ENCODE measurements around the gene HMGB2.

Gene HMGB2

DNA sequence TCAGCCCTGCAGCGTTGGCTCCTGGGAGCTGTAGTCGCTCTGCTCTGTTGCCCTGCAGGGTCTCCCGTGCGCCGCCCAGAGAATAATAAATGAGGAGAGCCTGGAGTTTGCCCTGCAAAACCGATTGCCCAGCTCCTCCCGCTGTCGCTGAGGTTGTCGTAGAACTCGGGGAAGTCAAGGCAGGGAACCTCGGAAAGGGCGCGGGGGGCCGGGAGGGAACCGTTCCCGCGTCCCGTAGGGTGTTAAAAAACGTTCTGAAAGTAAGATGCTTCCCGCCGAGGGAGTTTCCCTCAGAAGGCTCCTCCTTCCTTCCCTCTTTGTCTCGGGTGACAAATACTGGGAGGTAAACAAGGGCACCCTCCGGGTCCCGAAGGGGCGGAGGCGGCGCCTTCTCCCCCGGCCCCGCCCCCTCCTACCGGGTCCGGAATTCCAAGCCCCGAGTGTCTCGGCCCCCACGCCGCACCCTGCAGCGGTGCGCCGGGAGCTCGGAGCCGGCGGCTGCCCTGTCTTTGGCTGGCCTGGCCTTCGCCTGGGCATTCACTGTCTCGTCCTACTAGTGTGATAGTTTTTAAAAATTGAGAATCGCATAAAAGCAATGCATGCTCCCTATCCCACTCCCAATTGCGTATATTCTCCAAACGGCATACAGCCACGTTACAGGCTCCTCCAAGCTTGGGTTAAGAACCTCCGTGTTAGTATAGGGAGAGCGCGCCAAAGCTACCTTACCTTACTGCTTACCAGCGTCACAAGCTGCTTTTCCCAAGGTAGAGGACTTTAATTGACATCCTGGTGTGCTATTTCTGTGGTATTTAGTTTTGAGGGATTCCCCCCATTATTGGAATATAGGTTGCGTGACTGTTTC lies 964 bp upstream of the HMGB2 start:
- DNase-seq (ENCODE audit: low read depth in 2 of 2) = peak; percentile 4 to 38

GRCh38 chr4:173333658-173334084 lies 487 bp downstream of the HMGB2 start:
- peak; percentile 11 to 19 for DNase-seq (ENCODE audit: low read depth in 2 of 2)

DNA sequence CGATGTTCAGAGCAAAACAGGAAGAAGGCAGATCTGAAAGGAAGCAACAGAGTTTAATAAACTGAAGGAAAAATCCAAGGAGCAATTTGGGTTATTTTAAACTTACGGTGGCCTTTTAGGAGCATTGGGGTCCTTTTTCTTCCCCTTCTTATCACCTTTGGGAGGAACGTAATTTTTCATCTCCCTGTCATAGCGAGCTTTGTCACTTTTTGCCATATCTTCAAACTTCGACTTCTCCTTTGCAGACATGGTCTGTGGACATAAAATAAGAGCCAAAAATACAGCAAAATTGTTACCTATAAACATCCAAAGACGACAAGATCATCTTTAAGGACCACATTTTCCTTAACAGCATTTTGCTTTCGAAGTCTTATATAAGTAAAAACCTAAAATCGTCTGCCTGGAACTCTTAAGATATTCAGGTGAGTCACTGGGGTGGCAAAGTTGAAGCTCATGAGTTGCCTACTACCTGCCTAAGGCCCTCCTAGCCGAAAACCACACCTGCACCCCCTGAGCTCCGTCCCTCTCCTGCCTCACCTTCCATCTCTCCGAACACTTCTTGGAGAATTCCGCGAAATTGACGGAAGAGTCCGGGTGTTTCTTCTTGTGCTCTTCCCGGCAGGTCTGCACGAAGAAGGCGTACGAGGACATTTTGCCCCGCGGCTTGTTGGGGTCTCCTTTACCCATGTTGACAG lies 1.0 kb downstream of the HMGB2 start:
- DNase-seq (ENCODE audit: low read depth in 2 of 2) = peak in 1 of 2 donors; percentile 3

DNA sequence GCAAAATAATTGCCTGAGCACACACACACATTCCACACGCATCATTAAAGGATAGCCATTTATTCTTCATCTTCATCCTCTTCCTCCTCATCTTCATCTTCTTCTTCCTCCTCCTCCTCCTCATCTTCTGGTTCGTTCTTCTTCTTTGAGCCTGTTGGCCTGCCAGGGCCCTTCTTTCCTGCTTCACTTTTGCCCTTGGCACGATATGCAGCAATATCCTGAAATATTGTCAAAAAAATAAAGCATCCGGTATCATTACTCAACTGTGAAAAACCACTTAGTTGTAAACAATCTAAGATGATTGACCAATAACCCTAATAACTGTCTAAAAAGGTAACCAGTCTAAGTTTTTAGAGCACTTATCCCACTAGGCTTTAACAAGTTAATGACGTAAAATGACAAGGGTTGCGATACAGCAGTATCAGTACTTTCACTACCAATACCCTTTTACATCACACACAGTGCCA lies 2.1 kb downstream of the HMGB2 start:
- no peak for DNase-seq (ENCODE audit: low read depth in 2 of 2)

GRCh38 chr4:173330590-173330989 lies 3.6 kb downstream of the HMGB2 start:
- DNase-seq (ENCODE audit: low read depth in 2 of 2) = no peak

DNA sequence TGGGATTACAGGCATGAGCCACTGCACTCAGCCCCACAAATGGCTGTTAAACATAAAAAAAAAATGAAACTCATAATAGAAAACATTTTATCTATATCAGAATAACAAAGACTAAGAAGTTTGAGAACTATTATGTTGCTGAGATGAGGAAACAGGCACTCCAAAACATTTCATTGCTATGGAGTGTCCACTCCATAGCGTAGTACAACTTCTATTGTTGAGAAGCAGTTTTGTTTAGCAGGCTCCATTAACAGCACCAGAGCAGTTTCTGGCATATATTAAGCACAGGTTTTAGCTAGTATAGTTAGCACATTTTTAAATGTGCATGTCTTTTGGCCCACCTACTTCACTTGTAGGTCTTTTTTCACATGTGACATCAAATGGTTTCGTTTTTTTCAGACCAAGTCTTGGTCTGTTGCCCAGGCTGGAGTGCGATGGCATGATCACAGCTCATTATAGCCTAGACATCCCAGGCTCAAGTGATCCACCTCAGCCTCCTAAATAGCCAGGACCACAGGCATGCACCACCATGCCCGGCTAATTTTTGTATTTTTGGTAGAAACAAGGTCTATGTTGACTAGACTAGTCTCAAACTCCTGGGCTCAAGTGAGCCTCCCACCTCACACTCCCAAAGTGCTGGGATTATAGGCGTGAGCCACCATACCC lies 5.8 kb downstream of the HMGB2 start:
- no peak for DNase-seq (ENCODE audit: low read depth in 2 of 2)

DNA sequence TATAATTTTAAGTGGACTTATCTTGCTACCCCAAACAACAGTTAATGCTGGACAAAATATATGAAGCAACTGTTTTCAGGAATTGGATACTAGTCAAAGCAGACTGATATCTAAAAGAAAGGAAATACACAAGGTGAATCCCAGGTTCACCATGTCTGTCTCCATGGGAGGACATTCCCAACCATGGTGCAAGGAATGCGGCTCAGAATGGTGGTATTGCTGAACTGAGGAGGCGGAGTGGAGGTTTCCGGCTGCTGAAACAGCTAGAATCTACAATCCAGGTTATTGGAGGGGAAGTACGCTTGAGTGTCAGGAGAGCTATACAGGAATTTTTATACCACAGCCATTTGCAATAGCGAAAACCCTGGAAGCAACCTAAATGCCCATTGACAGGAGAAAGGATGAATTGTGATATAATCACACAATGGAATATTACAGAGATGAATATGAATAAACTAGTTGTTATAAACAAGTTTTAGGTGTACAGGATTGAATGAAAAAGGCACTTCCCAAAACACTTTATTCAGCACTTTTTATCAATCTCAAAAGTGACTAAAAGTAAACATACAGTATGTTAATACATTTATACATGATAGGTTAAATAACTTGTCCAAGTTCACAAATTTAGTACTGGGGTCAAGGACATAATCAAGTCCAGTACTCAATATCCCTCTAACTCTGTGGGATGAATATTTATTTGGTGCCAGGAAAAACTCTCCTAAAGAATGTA lies 9.0 kb downstream of the HMGB2 start:
- DNase-seq (ENCODE audit: low read depth in 2 of 2) = no peak

DNA sequence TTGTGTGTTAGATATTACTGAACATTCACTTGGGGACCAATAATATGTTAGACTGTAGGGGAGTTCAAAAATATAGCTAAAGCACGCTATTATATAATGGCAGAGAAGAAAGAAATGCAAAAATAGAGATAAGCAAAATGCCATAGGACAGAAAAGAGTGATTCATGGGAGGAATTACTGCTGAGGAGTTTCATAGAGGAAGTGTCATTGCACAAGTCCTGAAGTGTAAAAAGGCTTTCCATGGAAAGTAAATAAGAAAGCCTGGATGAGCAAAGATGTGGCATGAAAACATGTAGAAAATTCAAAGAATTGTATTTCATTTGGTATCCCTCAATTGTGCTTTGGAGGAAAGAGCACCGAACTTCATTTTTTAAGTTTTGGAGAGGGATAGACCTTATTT lies 14.5 kb downstream of the HMGB2 start:
- no peak for DNase-seq (ENCODE audit: low read depth in 2 of 2)

GRCh38 chr4:173318648-173319211 lies 15.4 kb downstream of the HMGB2 start:
- no peak for DNase-seq (ENCODE audit: low read depth in 2 of 2)

- no peak for DNase-seq (ENCODE audit: low read depth in 2 of 2)
Measured at GRCh38 chr4:173318240-173318639, 15.9 kb downstream of the HMGB2 start.

DNA sequence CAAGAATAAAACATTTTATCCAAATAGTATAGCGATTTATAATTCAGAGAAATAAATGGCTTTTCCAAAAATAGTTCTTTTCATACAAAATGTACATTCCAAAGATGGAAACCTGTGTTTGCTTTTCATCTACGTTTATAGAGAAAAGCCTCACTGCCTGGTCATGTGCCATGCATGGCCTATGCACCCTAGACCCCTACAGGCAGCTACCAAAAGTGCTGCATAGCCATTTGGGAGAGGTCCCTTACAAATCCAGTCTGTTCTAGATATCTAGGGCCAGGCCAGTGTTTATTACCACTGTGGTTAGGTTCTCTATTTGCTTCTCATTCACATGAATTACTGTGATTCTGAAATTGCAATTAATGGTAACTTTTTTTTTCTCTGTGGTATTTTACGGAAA lies 17.2 kb downstream of the HMGB2 start:
- no peak for DNase-seq (ENCODE audit: low read depth in 2 of 2)

- DNase-seq (ENCODE audit: low read depth in 2 of 2) = no peak
Measured at GRCh38 chr4:173316060-173316459, 18.1 kb downstream of the HMGB2 start.

GRCh38 chr4:173314715-173315114 lies 19.4 kb downstream of the HMGB2 start:
- no peak for DNase-seq (ENCODE audit: low read depth in 2 of 2)

GRCh38 chr4:173311368-173311767 lies 22.8 kb downstream of the HMGB2 start:
- no peak for DNase-seq (ENCODE audit: low read depth in 2 of 2)

DNA sequence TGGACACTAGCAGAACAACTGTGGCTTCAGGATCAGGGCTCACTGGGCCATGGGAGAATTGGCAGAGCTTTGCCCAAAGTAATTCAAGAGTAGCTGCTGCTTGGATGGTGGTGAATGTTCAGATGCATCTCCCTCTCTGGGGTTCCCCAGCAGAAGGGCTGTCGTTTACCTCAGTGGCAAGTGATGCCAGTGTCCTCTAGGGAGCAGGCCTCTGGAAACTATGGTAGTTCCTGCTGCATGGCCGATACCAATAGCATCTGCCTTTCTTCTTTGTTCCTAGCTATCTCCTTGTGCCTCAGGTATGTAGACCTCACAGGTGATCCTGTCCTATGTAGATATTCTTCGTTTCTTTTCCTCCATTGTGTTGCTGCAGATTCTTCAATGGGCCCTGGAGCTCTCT lies 26.4 kb downstream of the HMGB2 start:
- DNase-seq (ENCODE audit: low read depth in 2 of 2) = no peak

DNA sequence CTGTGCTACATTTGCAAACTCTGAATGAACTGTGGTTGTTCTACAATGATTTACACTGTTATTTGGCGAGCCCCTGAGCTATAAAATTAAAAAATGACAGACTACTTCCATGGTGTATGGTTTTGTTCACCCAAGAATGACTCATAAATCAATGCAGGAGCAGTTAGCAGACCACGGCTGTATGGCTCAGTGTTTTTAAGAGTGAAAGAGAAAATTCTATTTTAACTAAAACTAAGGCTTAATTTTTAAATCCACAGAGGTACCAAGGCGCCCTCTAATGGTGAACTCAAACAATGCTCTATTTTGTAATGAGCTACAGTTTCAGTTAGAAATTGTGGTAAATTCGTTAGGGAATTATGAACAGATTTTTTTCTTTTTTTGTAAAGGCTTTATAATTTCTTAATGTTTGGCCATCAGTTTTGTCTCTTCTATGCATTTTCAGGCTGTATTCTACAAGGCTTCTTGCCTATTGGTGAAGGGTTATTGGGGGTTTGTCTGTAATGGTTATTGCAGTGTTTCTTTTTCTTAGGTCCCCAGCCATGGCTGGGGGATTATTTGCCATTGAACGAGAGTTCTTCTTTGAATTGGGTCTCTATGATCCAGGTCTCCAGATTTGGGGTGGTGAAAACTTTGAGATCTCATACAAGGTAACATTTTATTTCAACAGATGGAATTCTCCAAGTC lies 32.5 kb downstream of the HMGB2 start:
- peak in 1 of 2 donors; percentile 12 for DNase-seq (ENCODE audit: low read depth in 2 of 2)

GRCh38 chr4:173294444-173294843 lies 39.7 kb downstream of the HMGB2 start:
- DNase-seq (ENCODE audit: low read depth in 2 of 2) = no peak

DNA sequence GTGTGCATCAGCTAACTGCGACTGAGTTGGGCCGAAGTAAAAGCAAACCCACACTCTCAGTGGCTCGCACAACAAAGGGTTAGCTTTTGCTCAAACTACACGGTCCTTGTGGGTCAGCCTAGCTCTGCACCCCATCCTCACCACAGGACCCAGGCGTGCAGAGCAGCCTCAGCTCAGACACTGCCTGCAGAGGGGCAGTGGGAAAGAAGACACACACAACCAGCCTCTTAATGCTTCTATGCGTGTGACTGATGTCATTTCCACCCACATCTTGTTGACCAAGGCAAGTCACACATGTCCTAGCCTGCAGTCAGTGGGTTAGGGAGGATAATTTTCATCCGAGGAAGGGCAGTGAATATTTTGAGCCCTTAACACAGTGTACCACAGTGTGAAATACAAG lies 40.5 kb downstream of the HMGB2 start:
- no peak for DNase-seq (ENCODE audit: low read depth in 2 of 2)

DNA sequence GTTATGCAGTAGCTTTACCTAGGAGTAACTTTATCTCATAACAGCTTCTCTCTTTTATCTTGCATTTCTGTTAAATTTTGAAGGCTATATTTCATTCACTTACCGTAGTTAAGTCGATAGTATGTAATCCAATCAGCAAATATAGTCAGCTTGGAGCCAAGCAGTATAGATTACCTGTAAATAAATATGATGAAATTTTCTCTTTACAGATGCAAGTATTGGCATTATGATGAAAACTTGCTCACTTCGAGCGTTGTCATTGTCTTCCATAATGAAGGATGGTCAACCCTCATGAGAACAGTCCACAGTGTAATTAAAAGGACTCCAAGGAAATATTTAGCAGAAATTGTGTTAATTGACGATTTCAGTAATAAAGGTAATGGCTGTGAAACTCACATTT lies 42.3 kb downstream of the HMGB2 start:
- no peak for DNase-seq (ENCODE audit: low read depth in 2 of 2)

GRCh38 chr4:173289353-173289727 lies 44.8 kb downstream of the HMGB2 start:
- no peak for DNase-seq (ENCODE audit: low read depth in 2 of 2)
